NCI-H146 (cell line): ENCODE results near the gene TREH.
"Not testable (repeated sequence)": the region's sequence is repeated elsewhere in the genome, so short reads cannot be mapped to it uniquely, and the experiment has no call there.

Experiments
- DNase-seq: peaks from one replicate; lab custom pipeline; 2025; lab: John Stamatoyannopoulos, UW

TREH gene, protein sequence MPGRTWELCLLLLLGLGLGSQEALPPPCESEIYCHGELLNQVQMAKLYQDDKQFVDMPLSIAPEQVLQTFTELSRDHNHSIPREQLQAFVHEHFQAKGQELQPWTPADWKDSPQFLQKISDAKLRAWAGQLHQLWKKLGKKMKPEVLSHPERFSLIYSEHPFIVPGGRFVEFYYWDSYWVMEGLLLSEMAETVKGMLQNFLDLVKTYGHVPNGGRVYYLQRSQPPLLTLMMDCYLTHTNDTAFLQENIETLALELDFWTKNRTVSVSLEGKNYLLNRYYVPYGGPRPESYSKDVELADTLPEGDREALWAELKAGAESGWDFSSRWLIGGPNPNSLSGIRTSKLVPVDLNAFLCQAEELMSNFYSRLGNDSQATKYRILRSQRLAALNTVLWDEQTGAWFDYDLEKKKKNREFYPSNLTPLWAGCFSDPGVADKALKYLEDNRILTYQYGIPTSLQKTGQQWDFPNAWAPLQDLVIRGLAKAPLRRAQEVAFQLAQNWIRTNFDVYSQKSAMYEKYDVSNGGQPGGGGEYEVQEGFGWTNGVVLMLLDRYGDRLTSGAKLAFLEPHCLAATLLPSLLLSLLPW

DNA sequence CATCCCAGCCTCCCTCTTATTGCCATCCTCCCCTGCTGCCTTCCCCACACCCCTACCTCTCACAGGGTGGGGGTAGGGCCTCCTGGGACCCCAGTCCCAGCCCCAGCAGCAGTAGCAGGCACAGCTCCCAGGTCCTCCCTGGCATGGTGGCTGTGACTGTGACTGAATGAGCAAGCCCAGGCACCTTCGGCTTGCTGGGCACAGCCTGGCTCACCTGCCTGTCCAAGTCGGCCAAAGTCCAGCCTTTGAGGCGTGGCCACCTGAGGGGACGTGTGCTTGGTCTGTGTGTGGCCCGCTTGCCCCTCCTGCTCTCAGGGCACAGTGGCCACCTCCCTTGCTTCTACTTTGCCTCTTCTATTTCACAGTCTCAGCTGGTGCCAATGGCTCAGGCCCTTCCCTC lies at the start of gene TREH:
Gene TREH (minus strand): TSS at position 168 of the 400 bp plus-strand sequence. CDS start 23 bp downstream, at position 145.
- DNase-seq, result peak; percentile 42

DNA sequence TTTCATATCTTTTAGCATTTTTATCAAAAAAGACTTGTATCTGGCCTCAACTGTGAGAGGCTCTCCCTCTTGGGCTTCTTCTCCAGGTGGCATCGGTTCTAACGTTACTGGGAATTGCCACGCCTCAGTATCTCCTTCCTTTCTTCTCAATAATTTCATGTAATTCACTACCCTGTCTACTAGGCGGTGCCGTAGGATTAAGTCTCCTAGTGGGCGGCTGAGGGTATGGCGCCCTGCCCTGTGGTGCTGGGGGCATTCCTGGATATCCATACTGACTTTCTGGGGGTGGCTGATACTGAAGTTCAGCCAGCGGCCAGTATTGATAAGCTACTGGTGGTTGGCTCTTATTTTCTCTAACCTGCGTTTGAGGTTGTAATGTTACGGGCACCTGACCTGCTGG lies 48.7 kb upstream of the TREH start:
- not testable (repeated sequence) for DNase-seq

DNA sequence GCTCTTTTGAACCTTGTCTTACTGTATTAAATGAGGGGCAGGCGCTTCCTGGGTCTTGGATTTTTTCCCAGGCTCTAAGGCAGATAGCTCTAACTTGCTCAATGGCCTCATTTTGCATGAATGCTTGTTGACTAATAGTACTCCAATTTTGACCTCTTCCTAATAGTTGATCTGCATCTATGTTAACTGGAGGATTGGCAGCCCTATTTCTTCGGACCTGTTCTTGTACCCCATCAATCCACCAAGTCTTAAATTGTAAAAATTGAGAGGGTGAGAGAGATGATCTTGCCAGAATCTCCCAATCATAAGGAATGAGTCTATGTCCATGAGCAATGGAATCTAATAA lies 48.2 kb upstream of the TREH start:
- not testable (repeated sequence) for DNase-seq

DNA sequence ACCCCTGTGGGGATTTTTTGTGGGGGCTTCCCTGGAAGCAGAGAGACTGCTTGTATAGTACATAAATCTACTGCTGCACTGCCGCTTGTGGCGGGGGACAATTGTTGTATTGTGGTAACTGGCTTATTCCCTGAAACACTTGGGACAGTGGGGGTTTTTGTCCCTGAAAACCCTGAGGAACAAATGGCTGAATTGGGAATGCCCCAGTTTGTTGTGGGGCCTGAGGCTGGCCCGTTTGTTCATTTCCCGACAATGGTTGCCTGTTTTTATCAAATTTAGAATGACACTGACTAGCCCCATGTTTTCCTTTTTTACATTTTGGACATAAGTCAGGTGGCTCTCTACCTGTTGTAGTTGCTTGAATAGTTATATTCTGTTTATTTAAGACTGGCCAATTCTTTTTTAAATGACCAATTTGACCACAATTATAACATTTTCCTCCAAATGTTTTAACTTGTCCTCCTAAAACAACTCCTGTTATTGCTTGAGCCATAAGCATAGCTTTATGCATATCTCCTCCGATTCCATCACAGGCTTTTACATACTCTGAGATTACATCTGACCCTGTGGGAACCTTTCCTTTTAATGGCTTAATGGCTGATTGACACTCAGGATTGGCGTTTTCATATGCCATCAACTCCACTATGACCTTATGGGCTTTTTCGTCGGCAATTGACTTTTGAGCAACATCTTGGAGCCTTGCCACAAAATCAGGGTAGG lies 47.7 kb upstream of the TREH start:
- not testable (repeated sequence) for DNase-seq

DNA sequence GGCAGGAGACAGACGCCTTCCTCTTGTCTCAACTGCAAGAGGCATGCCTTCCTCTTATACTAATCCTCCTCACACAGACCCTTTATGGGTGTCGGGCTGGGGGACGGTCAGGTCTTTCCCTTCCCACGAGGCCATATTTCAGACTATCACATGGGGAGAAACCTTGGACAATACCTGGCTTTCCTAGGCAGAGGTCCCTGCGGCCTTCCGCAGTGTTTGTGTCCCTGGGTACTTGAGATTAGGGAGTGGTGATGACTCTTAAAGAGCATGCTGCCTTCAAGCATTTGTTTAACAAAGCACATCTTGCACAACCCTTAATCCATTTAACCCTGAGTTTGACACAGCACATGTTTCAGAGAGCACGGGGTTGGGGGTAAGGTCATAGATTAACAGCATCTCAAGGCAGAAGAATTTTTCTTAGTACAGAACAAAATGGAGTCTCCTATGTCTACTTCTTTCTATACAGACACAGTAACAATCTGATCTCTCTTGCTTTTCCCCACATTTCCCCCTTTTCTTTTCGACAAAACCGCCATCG lies 42.1 kb upstream of the TREH start:
- not testable (repeated sequence) for DNase-seq

DNA sequence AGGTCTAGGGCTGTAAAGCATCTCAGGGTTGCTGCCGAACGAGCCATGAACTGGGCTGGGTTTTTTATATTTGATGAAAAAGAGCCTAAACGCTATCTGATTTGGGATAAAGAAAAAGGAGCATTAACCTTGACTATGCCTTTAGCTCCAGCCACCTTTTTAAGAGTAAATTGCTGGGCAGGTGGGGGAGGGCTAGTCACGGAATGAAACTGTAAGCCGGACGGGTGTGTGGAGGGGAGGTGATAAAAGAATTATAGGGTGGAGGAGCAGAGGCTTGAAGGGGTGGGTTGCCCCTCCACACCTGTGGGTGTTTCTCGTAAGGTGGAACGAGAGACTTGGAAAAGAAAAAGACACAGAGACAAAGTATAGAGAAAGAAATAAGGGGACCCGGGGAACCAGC lies 41.3 kb upstream of the TREH start:
- DNase-seq, result not testable (repeated sequence)

DNA sequence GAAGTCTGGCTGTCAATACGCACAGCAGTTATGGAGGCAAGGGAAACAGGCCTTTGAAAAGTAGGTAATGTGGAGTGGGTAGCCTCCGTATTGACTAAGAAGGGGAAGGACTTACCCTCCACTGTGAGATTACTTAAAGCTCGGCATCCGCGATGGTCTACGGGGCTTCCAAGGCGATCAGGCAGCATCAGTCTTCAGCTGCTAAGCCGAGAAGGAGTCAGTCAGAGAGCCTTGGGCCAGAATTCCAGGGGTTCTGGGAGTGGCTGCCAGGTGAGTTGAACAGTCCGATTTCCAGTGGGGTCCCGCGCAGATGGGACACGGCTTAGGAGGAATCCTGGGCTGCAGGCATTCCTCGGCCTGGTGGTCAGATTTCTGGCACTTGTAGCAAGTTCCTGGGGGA lies 40.6 kb upstream of the TREH start:
- DNase-seq, result not testable (repeated sequence)

DNA sequence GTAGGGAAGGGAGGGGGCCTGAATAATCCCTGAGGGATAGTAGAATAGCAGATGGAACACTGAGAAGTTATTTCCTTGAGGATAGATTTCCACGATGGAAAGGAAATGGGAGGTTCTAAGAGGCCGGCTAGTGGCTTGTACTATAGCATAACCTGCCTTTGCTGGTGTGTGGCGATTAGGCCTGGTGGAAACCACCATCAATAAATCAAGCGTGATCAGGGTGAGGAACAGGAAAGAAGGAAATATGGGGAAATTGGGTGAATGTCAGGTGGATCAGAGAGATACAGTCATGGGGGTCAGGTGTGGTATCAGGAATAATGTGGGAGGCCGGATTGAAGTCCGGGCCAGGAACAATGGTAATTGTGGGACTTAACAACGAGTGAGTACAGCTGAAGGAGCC lies 39.1 kb upstream of the TREH start:
- not testable (repeated sequence) for DNase-seq

DNA sequence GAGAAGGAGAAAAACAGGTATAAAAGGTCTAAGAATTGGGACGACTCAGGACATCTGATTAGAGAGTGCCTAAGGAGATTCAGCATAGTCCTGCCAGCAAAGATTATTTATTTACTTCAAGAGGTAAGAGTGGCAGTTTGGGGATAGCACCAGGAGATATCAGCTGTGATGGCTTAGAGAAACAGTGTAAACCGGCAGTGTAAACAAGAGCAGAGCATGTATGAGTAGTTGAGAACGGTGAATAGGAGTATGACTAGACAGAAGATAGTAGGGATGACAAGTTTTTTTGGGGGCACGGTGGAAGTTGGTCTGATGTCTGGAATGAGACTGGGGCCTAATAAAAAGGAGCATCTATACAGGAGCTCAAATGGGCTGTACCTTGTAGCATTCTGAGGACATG lies 38.3 kb upstream of the TREH start:
- DNase-seq, result not testable (repeated sequence)

DNA sequence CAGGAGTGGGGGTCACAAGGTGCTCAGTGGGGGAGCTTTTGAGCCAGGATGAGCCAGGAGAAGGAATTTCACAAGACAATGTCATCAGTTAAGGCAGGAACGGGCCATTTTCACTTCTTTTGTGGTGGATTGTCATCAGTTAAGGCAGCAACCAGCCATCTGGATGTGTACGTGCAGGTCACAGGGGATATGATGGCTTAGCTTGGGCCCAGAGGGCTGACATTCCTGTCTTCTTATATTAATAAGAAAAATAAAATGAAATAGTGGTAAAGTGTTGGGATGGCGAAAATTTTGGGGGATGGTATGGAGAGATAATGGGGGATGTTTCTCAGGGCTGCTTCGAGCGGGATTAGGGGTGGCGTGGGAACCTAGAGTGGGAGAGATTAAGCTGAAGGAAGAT lies 37.8 kb upstream of the TREH start:
- DNase-seq, result not testable (repeated sequence)

DNA sequence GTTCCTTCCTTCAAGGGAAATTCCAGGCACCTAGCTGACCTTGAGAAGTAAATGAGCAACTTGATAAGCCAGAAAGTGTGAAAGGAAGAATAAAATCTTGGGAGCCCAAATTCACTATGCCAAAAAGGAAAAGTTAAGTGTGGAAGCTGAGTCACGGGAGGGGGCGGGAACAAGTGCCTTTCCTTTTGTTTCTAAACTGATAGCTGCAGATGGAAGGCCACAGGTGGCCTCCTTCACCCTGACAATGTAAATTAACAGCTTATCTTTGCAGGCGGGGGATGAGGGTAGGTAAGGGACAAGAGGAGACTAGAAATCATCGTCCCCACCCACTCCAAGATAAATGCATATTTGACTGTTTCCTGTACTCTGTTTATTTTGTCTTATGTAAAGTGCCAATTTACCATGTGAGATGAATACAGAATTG lies 36.4 kb upstream of the TREH start:
- DNase-seq, result peak; percentile 53

DNA sequence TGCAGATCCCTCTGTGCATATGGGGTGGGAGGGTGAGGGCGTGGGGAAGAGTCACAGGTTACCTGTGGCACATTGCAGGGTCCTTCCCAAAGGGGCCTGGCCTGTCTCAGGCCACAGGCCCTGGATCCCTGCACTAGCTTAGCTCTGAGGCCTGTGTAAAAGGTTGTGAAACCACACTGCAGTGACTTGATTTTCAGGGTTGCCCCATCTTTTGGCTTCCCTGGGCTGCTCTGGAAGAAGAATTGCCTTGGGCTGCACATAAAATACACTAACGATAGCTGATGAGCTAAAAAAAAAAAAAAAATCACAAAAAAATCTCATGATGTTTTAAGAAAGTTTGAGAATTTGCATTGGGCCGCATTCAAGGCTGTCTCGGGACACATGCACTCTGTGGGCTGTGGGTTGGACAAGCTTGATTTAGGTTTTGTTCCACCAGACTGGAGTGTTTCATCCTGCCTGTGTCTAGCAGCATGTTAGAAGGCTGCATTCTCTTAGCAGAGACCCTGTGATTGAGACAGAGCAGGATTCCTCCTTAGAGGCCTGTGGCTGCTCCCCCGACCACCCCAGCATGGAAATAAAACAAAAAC lies 35.9 kb upstream of the TREH start:
- DNase-seq, result no peak

DNA sequence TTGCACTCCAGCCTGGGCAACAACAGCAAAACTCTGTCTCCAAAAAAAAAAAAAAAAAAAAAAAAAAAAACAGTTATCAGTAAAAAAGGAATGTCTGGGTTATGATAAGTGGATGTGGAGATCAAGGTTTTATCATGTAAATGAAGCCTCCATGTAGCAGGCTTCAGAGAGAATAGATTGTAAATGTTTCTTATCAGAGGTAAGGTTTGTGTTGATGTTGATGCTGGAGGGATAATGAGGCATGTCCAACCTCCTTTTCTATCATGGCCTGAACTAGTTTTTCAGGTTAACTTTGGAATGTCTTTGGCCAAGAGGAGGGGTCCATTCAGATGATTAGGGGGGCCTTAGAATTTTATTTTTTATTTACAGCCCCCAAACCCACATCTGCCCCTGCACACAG lies 35.4 kb upstream of the TREH start:
- DNase-seq, result no peak

DNA sequence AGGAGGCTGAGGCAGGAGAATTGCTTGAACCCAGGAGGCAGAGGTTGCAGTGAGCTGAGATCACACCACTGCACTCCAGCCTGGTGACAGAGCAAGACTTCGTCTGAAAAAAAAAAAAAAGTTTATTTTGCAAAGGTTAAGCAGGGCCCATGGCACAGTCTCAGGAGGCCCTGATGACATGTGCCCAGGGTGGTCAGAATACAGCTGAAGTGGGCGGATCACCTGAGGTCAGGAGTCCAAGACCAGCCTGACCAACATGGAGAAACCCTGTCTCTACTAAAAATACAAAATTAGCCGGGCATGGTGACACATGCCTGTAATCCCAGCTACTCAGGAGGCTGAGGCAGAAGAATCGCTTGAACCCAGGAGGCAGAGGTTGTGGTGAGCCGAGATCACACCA lies 35.0 kb upstream of the TREH start:
- not testable (repeated sequence) for DNase-seq

DNA sequence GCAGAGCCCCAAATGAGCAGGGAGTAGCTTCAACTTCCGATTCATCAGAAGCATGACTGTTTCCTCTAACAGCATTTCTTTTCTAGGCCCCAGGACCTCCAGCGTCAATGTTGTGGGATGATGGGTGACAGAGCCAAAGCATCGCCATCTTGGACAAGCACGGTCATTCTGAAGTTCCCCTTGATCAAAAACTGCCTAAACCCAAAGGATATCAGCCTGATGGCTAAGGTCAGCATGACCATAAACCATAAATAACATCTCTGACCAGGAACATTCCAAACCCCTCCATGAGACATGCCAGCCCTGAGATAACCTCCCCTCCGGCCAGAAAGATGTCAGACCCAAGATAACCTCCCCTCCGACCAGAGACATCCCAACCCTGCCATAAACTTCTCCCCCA lies 28.8 kb upstream of the TREH start:
- DNase-seq, result no peak

DNA sequence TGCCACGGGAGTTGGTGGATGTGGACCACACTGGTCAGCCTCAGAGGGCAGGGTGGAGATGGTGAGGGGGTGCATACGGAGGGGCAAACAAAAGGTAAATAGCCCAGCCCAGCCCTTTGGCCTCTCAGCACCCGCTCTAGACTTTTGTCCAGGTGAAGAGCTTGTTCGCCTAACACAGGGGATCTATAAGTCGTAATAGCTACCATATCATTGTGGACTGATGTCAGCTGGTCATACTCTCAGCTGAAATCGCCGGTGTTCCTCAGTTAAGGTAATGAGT lies 27.0 kb upstream of the TREH start:
- DNase-seq, result no peak

DNA sequence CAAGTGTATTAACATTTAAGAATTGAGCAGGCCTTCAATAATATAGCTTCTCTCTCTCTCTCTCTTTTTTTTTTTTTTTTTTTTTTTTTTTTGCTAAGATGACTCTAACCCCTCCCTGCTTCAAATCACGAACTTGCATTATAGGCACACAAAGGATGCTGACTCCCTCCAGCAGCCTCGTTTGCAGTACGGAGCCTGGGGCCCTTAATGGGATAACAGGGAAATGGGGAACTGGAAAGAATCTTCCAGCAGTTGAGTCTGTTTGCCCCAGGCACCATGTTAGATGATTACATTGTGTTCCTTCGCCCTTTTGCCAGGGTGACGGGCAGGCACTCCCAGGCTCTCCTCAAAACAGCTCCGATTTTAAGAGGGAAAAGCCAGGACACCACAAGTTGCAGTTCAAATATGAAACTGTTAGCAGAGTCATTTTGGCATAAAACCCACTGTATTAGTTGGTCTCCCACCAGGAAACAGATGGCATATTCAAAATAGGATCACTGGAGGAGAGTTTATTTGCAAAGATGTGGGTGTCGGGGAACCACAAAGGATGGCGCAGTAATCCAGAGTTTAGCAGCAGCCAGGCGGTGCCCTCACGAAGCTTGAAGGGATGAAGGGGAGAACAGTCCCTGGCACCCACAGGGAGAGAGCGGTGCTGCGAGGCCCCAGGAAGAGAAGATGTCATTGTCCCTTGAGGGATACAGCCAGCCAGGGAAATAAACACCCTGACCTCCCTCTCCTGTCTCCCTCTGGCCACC lies 26.5 kb upstream of the TREH start:
- no peak for DNase-seq

DNA sequence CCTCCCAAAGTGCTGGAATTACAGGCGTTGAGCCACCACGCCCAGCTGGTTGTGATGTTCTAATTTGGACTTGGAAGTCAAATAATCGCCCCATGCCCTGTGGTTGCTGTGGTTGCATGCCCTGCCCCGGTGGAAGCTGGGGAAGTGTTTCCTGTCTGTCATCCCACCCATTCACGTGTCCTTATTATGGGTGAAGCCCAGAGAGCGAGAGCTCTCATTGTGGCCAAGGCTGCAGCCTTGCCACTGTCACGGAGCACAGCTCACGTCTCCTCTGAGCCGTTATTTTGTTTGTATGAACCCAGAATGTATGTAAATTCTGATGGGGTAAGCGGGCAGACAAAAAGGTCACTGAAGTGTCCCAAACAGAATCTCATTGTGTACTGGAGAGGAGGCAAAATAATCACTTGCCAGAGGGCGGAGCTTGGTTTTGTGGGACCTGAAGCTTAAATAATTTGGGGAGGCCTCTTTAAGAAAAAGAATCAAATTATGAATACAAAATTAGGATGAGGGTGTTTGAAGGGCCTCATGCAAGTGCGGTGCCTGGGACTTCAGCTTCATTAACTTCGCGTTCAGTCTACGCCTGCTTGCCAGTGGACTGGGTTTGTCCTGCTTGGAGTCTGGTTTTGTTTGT lies 25.8 kb upstream of the TREH start:
- no peak for DNase-seq

DNA sequence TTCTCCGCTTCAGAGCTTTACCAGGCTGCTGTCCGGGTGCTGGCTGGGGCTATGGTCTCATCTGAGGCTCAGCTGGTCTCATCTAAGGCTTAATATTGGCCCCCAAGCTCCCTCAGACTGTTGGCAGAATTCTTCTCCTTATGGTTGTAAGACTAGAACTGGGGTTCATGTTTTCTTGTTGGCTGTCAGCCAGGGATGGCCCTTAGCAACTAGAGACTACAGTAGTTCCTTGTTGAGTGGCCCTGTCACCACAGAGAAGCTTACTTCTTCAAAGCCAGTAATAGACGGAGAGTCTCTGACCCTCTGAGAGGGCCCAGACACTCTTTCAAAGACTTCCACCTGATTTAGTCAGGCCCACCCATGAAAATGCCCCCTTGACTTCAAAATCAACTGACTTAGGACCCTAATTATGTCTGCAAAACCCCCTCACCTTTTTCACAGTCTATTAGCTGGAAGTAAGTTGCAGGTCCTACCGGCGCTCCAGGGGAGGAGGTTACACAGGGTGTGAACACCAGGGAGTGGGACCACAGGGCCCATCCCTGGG lies 24.2 kb upstream of the TREH start:
- no peak for DNase-seq

DNA sequence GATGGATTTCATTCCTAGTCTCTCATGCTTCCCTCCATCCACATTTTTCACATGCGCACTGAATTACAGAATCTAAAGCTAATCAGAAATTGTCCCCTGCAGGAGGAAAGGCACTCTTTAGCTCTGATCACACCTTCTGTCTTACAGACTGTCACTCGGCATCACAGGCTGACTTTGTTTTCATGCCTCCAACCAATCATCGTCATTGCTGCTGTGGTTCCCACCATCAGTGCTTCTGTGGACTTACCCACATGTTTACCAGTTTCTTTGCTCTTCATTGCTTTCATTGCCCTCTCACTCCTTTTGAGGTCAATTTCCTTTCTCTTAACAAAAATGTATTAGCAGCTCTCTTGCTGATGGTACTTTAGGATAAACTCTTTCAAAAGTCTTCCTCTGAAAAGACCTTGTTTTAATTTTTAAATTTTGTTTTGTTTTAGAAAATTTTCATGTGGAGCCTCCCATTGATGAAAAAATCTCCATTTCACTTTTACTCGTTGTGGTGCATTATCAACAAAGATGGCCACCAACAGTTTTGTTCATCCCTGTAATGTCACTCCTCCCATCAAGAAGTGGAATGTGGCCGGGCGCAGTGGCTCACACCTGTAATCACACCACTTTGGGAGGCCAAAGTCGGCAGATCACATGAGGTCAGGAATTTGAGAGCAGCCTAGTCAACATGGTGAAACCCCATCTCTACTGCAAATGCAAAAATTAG lies 20.2 kb upstream of the TREH start:
- DNase-seq, result no peak

DNA sequence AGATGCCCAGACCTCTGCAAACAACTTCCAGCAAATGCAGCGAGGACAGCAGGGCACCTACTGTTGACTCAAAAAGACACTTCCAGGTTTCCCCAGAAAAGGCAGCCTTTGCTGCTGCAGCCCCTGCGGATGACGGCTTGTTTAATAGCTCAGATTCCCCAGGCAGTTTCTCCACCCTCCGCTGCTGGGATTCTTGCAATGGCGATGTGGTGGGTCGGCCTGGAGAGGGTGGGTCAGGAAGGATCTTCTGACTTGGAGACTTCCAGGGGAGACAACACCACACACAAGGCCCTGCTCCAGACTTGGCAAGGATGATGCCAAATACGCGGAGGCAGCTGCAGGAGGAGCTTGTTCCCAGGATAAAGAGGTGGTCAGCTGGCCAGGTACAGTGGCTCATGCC lies 17.9 kb upstream of the TREH start:
- no peak for DNase-seq
